ENCODE data around the gene SART3.
"Not testable (repeated sequence)": the region's sequence is repeated elsewhere in the genome, so short reads cannot be mapped to it uniquely, and the experiment has no call there.

The SART3 gene

GRCh38 chr12:108596854-108597558 is 36.0 kb upstream of the SART3 start:
- DNase-seq: no peak

GRCh38 chr12:108595711-108596647 is 35.0 kb upstream of the SART3 start:
- DNase-seq: no peak

GRCh38 chr12:108594960-108595710 is 34.2 kb upstream of the SART3 start:
- DNase-seq: no peak

- no peak for DNase-seq
Measured at GRCh38 chr12:108594323-108594903, 33.4 kb upstream of the SART3 start.

- DNase-seq: no peak
Measured at GRCh38 chr12:108592033-108592909, 31.3 kb upstream of the SART3 start.

- no peak for DNase-seq
Measured at GRCh38 chr12:108591267-108591980, 30.5 kb upstream of the SART3 start.

GRCh38 chr12:108590463-108590862 is 29.5 kb upstream of the SART3 start:
- DNase-seq: not testable (repeated sequence)

GRCh38 chr12:108589840-108590229 is 28.9 kb upstream of the SART3 start:
- DNase-seq: no peak

GRCh38 chr12:108589028-108589839 is 28.3 kb upstream of the SART3 start:
- DNase-seq: no peak

GRCh38 chr12:108587826-108588225 is 26.9 kb upstream of the SART3 start:
- peak in 5 of 14 donors; percentile 5 to 16 (median 9) for DNase-seq

- no peak for DNase-seq
Measured at GRCh38 chr12:108586306-108586705, 25.3 kb upstream of the SART3 start.

GRCh38 chr12:108585864-108586263 is 24.9 kb upstream of the SART3 start:
- no peak for DNase-seq

GRCh38 chr12:108584456-108585065 is 23.6 kb upstream of the SART3 start:
- no peak for DNase-seq

- no peak for DNase-seq
Measured at GRCh38 chr12:108583991-108584390, 23.0 kb upstream of the SART3 start.

GRCh38 chr12:108582978-108583770 is 22.2 kb upstream of the SART3 start:
- DNase-seq: no peak

- no peak for DNase-seq
Measured at GRCh38 chr12:108582509-108582908, 21.5 kb upstream of the SART3 start.

- no peak for DNase-seq
Measured at GRCh38 chr12:108581311-108582227, 20.6 kb upstream of the SART3 start.

All from C1 segment of cervical spinal cord (tissue), 14 donors.